GM03348 (cell line): ENCODE data around the gene MITF.
A peak's percentile ranks its signal among the peaks of the same experiment; 100 is the strongest.
"Not testable (repeated sequence)": the region's sequence is repeated elsewhere in the genome, so short reads cannot be mapped to it uniquely, and the experiment has no call there.

Source experiments
- DNase-seq: peaks from one replicate; pipeline ENCODE4 v3.0.0; 2012; ENCODE audit warnings: low spot score

The MITF gene

GRCh38 chr3:69787436-69788168 is 48.3 kb downstream of the MITF start:
- DNase-seq: peak; percentile 63

GRCh38 chr3:69791106-69791505 is 51.8 kb downstream of the MITF start:
- DNase-seq: peak; percentile 60

- peak; percentile 42 for DNase-seq
Measured at GRCh38 chr3:69791919-69792399, 52.7 kb downstream of the MITF start.

- not testable (repeated sequence) for DNase-seq
Measured at GRCh38 chr3:69796126-69796525, 56.9 kb downstream of the MITF start.

- no peak for DNase-seq
Measured at GRCh38 chr3:69803681-69804270, 64.5 kb downstream of the MITF start.

GRCh38 chr3:69805491-69805890 is 66.2 kb downstream of the MITF start:
- no peak for DNase-seq

GRCh38 chr3:69806735-69807438 is 67.6 kb downstream of the MITF start:
- DNase-seq: peak; percentile 27

GRCh38 chr3:69807674-69808073 is 68.4 kb downstream of the MITF start:
- no peak for DNase-seq

GRCh38 chr3:69809076-69809835 is 70.0 kb downstream of the MITF start:
- DNase-seq: no peak

- DNase-seq: no peak
Measured at GRCh38 chr3:69811452-69812401, 72.5 kb downstream of the MITF start.

- DNase-seq: no peak
Measured at GRCh38 chr3:69815970-69816369, 76.7 kb downstream of the MITF start.

GRCh38 chr3:69817988-69818387 is 78.7 kb downstream of the MITF start:
- DNase-seq: no peak

GRCh38 chr3:69819282-69819681 is 80.0 kb downstream of the MITF start:
- DNase-seq: no peak

- DNase-seq: no peak
Measured at GRCh38 chr3:69821133-69821532, 81.9 kb downstream of the MITF start.

GRCh38 chr3:69823743-69824142 is 84.5 kb downstream of the MITF start:
- no peak for DNase-seq

GRCh38 chr3:69825446-69825845 is 86.2 kb downstream of the MITF start:
- DNase-seq: no peak

GRCh38 chr3:69827127-69827526 is 87.9 kb downstream of the MITF start:
- no peak for DNase-seq

- no peak for DNase-seq
Measured at GRCh38 chr3:69828817-69829216, 89.6 kb downstream of the MITF start.

GRCh38 chr3:69830147-69830546 is 90.9 kb downstream of the MITF start:
- no peak for DNase-seq

GRCh38 chr3:69831737-69832136 is 92.5 kb downstream of the MITF start:
- DNase-seq: no peak

GRCh38 chr3:69833591-69833990 is 94.3 kb downstream of the MITF start:
- DNase-seq: no peak
